ENCODE results near the gene TRMT61A. TPM values are rescaled to one million over a fixed set of nuclear protein-coding genes. Genes with fewer than 3 reads are reported as not detected.
"Not testable (repeated sequence)": the region's sequence is repeated elsewhere in the genome, so short reads cannot be mapped to it uniquely, and the experiment has no call there.

The TRMT61A gene
- total and polyA plus RNA-seq, 2 donors (not counting 3 experiments of a cell fraction or from before 2014, with no cell fraction given): 6.8 to 10.6 TPM

DNA sequence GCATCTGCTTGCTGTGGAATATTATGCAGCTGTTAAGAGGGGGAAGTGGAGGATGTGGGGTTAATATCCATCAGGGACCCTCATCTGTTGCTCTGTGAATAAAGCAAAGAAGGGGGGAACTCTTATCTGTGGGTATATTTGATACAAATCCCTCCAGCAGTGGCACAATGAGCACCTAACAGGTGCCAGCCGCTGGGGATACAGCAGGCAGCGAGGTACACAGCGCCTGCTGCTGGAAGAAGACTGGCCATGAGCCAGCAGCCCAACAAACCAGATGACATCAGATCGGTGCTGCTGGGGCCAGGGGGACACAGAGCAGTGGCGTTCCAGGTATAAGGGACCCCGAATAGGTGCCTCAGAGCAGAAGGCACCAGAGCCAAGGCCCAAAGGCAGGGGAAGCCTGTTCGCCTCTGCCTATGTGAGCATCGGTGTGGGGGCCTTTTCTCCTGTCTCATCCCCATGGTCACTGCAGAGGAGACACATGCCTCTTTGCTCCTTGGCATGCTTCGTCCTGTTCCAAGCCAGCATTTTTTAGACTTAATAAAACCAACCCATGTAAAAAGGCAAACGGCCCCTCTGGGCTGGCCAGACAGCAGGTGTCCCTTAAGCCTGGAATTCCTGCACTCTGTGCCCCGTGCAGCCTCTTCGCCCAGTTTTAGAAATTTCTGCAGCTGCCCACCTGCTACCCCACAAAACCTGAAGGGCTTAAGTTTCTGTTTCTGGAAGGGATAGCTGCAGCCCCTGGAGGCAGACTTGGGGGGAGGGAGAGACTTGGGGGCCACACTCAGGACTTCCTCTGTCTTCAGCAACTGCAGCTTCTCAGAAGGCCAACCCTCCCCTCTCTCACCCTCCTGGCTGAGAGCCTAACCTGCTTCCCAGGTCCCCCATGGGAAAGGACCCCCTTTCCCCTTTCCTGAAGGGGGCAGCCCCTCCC lies 4.7 kb upstream of the TRMT61A start:
- no peaks in the 10 kb centered on the region for H3K36me3 ChIP-seq (ENCODE audit: control insufficient read depth in 2 of 2, extremely low read depth in 1 of 2, insufficient read depth in 2 of 2, low read length in 2 of 2)
- no peak overlapping the region for H3K4me3 ChIP-seq (replicated peaks in 1 of 3; ENCODE audit: insufficient read depth in 1 of 3, low read depth in 1 of 3, low read length in 3 of 3)
- peaks cover 19 to 34% of the 10 kb centered on the region in 2 experiments for H3K27me3 ChIP-seq (ENCODE audit: control insufficient read depth in 2 of 2, insufficient read depth in 2 of 2, low read length in 2 of 2)
- FAIRE-seq: no peak
- no peaks in the 10 kb centered on the region for H3K9me3 ChIP-seq (replicated peaks; ENCODE audit: control insufficient read depth, insufficient read depth, low read length)
- TF ChIP-seq, protein P1, sequence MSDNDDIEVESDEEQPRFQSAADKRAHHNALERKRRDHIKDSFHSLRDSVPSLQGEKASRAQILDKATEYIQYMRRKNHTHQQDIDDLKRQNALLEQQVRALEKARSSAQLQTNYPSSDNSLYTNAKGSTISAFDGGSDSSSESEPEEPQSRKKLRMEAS (IDR thresholded peaks at IDR 0.05; ENCODE audit: insufficient read depth, insufficient read length): no peak
- TF ChIP-seq FOS (IDR thresholded peaks at IDR 0.05; ENCODE audit: borderline replicate concordance, insufficient read depth, low read length): no peak
- TF ChIP-seq MYC (IDR thresholded peaks at IDR 0.05; ENCODE audit: low read depth, low read length): no peak
- TF ChIP-seq CTCF (IDR thresholded peaks at IDR 0.05; ENCODE audit: extremely low read depth in 1 of 2, insufficient read depth in 1 of 2, low read depth in 1 of 2, low read length in 2 of 2): no peak
- TF ChIP-seq JUN (IDR thresholded peaks at IDR 0.05; ENCODE audit: borderline replicate concordance, insufficient read depth, insufficient read length, low read depth): no peak
- TF ChIP-seq GATA2 (IDR thresholded peaks at IDR 0.05; ENCODE audit: insufficient read depth, insufficient read length, low read depth, low read length): no peak
- TF ChIP-seq EZH2 (IDR thresholded peaks at IDR 0.05; ENCODE audit: borderline replicate concordance, low read depth, low read length, severe bottlenecking): no peak
- TF ChIP-seq POLR2AphosphoS5 (IDR thresholded peaks at IDR 0.05; ENCODE audit: insufficient read depth, low read depth, low read length): no peak
- TF ChIP-seq POLR2A (IDR thresholded peaks at IDR 0.05; ENCODE audit: low read depth, low read length): no peak
- no peaks in the 10 kb centered on the region for H3K9me1 ChIP-seq (replicated peaks; ENCODE audit: control insufficient read depth, extremely low read depth, insufficient read depth, low read length)
- no TSS peak for BruUV-seq (replicated peaks)
- POLR2A ChIA-PET: no interaction called here
- dilution Hi-C loops (cut with MboI; ENCODE audit: extremely low pct_ligation_motif_present, low sequenced_read_pairs) (no loop called here), intact Hi-C loops (cut with micrococcal nuclease) (no loop called here)
- no peak overlapping the region for H3K9ac ChIP-seq (replicated peaks; ENCODE audit: extremely low read depth, insufficient read depth, low read length)
- CTCF ChIA-PET: no interaction called here
- H3K79me2 ChIP-seq (ENCODE audit: control insufficient read depth, insufficient read depth, low read length): peaks cover under 1% of the 10 kb centered on the region
- no peak overlapping the region for H2AFZ ChIP-seq (ENCODE audit: low read depth, low read length)
- H3K4me2 ChIP-seq (ENCODE audit: insufficient read depth, low read length): no peak overlapping the region
- no peak overlapping the region for H3K27ac ChIP-seq (ENCODE audit: insufficient read depth, low read depth, low read length)
- DNase-seq (ENCODE audit: low read depth, low spot score): no peak
- peaks cover 8% of the 10 kb centered on the region for H3K4me1 ChIP-seq (ENCODE audit: control insufficient read depth, extremely low read depth, insufficient read depth, low read length)
- no peaks in the 10 kb centered on the region for H4K20me1 ChIP-seq (replicated peaks; ENCODE audit: control insufficient read depth, extremely low read depth, insufficient read depth, low read length)

GRCh38 chr14:103525430-103526246 lies 3.4 kb upstream of the TRMT61A start:
- H3K27ac ChIP-seq (ENCODE audit: insufficient read depth, low read depth, low read length); BruUV-seq (replicated peaks); H2AFZ ChIP-seq (ENCODE audit: low read depth, low read length); H3K36me3 ChIP-seq (ENCODE audit: control insufficient read depth in 2 of 2, extremely low read depth in 1 of 2, insufficient read depth in 2 of 2, low read length in 2 of 2); H3K4me3 ChIP-seq (replicated peaks in 1 of 3; ENCODE audit: insufficient read depth in 1 of 3, low read depth in 1 of 3, low read length in 3 of 3); H3K9me1 ChIP-seq (replicated peaks; ENCODE audit: control insufficient read depth, extremely low read depth, insufficient read depth, low read length); CTCF ChIA-PET; H3K9me3 ChIP-seq (replicated peaks; ENCODE audit: control insufficient read depth, insufficient read depth, low read length); DNase-seq (ENCODE audit: low read depth, low spot score); FAIRE-seq; dilution Hi-C loops (cut with MboI; ENCODE audit: extremely low pct_ligation_motif_present, low sequenced_read_pairs); H3K9ac ChIP-seq (replicated peaks; ENCODE audit: extremely low read depth, insufficient read depth, low read length); POLR2A ChIA-PET; H3K4me2 ChIP-seq (ENCODE audit: insufficient read depth, low read length); H4K20me1 ChIP-seq (replicated peaks; ENCODE audit: control insufficient read depth, extremely low read depth, insufficient read depth, low read length): not testable (repeated sequence)
- Histone ChIP-seq H3K79me2 (ENCODE audit: control insufficient read depth, insufficient read depth, low read length) (peaks cover 13% of the 10 kb centered on the region), H3K4me1 (ENCODE audit: control insufficient read depth, extremely low read depth, insufficient read depth, low read length) (peaks cover 14% of the 10 kb centered on the region), H3K27me3 (ENCODE audit: control insufficient read depth in 2 of 2, insufficient read depth in 2 of 2, low read length in 2 of 2) (peaks cover 19 to 34% of the 10 kb centered on the region in 2 experiments)
- intact Hi-C loops (cut with micrococcal nuclease): loop anchor here (5.0 kb wide), 1 partner anchor 37 kb away; the partner anchor contains the start of genes BAG5 and COA8
